HG02973 (cell line): ENCODE measurements around the gene BARHL1.

Experiments
- ATAC-seq: cut with Tn5 transposase; IDR thresholded peaks from one replicate; pipeline ENCODE4 v1.9.1; 2021; ENCODE audit warnings: moderate library complexity; ENCODE audit not compliant: unreplicated experiment

Gene BARHL1

DNA sequence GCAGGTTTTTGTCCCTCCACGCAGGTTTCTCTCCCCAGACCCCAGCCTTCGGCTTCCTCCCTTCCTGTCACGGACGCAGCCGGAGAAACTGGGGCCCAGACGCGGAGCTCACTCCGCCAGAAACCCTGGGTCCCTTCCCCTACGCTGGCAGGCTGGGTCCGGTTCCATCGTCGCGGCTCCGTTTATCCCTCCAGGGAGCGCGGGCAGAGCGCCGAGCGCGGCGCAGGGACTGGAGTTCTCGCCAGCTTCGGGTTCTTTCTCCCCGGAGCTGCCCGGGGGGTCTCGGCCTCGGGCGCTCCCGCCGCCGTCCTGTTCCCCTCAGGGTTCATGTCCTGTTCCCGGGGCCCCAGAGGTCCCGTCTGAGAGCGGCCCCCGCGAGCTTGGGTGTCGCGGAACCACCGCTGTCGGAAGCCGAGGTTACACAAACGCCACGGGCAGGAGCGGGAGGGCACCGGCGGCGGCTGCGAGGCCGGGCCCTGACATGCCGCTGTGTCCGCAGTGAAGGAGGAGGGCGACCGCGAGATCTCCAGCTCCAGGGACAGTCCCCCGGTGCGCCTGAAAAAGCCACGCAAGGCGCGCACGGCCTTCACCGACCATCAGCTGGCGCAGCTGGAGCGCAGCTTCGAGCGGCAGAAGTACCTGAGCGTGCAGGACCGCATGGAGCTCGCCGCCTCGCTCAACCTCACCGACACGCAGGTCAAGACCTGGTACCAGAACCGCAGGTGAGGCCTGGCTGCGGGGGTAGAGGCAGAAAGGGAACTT lies 4.6 kb downstream of the BARHL1 start:
- no peak for ATAC-seq

DNA sequence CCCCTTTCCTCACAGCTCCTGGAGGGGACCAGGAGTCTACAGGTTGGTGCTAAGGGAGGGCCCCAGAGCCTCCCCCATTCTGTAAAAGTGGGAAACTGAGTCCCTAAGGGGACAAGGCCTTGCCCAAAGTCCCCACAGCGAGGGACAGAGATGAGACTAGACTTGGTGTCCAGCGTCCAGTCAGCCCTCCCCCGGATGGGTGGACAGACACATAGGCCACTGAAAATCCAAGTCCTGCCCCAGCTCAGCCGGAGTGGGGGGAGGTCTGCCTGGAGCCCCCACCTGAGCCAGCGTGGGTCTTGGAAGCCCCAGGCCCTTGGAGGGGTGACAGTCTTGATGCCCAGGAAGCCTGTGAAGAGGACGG lies 5.2 kb downstream of the BARHL1 start:
- no peak for ATAC-seq

DNA sequence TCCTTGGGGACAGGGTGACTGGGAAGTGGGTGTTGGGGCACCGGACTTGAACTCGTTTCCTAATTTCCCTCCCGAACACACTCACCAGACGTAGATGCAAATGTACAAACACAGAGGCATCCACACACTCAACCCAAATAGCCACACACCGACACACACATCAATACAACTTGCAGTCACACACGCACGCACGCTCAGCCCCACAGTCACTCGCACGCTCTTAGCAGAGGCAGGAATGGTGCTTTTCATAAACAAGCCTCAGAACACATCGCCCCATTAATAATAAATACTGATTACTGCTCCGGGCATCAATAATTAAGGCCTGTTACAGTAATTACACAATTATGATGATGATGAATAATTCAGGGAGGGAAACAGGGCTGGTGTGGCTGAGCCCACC lies 5.7 kb downstream of the BARHL1 start:
- no peak for ATAC-seq

DNA sequence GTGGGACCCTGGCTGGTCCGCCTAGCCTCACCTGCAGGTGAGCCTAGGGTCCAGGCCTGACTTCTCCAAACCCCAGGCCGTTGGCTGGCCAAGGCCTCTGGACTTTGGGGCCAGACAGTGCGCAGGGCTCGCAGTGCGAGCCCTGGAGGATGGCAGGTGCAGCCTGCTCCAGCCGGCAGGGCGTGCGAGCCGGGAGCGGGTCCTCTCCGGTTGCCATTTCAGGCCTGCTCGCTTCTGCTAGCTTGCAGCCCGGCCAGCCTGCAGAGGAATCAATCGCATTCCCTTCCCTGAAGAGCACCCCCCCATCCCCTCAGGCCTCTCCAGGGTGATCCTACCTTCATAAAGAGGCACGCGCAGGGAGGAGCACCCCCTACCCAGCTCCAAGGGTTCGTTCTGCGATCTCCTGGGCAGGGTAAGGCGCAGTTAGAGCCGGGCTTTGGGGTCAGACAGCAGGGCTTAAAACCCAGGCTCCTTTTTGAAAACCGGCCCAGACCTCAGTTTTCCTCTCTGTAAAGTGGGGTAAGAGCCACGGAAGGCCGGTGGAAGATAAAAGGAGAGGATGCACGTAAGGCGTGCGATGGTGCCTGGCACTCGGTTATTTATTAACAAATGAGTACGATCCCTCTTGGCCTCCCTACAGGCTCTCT lies 6.2 kb downstream of the BARHL1 start:
- no peak for ATAC-seq

GRCh38 chr9:132589148-132590036 lies 7.0 kb downstream of the BARHL1 start:
- no peak for ATAC-seq

DNA sequence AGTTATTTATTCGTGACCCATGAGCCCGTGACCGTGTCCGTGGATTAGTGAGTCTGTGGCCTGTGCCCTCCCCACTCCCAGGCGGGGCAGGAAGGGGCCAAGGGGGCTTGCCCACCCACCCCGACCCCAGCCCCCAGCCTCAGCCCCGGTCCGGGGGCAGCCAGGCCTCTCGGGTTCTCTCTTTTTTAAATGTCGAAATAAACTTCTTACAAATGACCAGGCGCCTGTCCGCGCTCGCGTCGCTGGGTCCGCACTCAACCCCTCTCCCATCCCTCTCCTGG lies 7.6 kb downstream of the BARHL1 start:
- ATAC-seq, result no peak

- no peak for ATAC-seq
These were observed 8.1 kb downstream of the BARHL1 start for GRCh38 chr9:132590318-132591182.

- ATAC-seq, result no peak
These were observed 8.8 kb downstream of the BARHL1 start for GRCh38 chr9:132591244-132591643.

DNA sequence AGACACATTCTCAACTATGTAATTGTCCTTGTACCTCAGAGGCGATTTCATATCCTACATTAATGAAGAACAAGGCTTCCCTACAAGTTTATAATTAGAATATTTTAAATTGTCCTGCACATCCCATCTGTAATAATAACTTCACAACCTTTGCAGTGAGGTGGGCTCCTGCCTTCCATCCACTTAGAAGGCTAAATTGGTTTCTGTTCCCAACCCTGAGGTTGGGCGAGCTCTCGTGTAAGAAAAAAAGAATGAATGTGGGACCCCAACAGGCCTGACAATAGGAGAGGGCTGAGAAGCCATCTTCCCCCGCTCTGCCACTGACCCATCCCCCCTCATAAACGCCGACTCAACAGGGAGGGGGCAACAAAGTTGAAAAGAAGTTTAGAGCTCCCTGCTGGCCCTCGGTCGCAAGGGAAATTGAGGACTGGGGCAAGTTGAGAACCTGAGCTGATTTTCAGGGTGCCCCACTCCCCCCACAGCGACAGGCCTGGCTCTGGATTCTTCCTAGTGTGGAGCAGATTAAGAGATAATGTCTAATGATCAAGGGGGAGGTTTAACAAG lies 9.4 kb downstream of the BARHL1 start:
- ATAC-seq, result no peak

- no peak for ATAC-seq
These were observed 10.0 kb downstream of the BARHL1 start for GRCh38 chr9:132592451-132592850.

DNA sequence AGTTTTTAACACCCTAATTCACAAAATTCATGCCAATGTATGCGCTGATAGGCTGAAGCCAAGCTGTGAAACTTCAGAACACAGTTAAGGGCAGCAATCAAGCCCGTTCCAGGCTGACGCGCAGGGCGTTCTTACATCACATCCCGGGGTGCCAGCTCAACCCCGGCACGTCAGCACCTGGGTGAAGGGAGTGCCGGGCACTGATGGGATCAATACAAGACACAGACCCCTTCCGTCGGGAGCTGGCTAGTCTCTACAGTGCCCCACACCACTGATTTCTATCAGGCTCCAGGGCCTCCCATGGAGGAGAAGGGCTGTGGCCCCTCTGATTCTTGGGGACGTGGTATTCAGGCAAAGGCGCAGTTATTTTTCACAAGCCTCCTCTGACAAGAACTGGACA lies 12.0 kb downstream of the BARHL1 start:
- no peak for ATAC-seq

GRCh38 chr9:132595319-132595718 lies 12.9 kb downstream of the BARHL1 start:
- ATAC-seq, result no peak

- ATAC-seq, result no peak
These were observed 13.8 kb downstream of the BARHL1 start for GRCh38 chr9:132596200-132596599.

DNA sequence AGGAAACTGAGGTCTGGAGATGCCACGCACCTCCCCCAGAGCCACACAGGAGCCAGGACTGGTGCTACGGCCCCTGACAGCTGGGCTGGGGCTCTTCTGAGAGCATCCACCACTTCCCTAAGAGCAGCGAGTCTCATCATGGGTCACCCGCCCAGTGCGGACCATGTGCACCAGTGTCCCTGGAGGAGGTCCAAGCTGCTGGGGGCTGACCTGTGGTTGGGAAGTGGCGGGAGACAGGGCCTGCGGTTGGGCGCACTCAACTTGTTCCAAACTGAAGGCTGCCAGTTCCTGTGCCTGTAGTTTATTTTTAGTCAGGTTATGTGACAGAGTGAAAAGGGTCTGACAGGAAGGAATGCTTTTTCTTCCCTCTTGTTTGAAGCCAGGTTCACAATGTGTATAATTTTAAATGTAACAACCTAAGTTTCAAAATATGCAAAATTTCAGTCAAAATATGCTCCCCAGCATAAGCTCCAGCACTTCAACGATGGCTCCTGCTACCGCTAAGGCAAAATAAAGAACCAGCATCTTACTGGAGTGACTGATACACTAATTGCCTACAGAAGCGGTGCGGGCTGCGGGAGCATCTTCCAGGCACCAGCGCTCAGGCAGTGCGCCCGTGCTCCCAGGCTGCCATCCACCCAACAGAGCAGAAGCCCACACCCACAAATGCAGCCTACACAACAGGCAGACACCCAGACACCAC lies 14.8 kb downstream of the BARHL1 start:
- no peak for ATAC-seq

DNA sequence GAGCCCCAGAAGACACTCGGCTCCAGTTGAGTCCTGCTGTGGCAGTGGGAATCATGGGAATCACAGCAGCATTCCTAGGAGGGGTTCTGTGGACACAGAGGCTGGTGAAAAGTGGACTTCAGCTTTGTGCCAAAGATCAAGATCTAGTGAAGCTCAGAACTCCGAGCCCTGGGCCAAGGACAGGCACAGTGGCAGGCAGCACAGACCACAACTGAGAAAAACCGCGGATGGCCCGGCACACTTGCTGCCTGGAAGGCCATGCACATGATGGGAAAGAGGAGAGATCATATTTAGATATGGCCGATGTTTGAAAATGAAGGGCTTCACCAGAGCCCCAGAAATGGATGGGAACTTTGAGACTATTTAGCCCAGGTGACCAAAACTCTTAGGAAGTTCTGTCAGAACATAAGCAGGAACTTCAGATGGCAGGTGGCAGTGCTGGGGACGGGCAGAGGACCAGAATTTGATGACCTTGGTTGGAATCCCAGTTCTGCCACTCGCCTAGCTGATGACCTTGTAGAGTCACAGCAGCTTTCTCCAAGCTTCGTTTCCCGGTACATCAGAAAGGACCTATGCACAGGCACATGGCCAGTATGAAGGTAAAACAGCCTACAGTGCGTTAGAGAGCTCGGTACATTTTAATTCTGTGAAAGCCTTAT lies 18.0 kb downstream of the BARHL1 start:
- ATAC-seq, result no peak

GRCh38 chr9:132602207-132602606 lies 19.8 kb downstream of the BARHL1 start:
- ATAC-seq, result no peak

- no peak for ATAC-seq
These were observed 23.0 kb downstream of the BARHL1 start for GRCh38 chr9:132605387-132605786.

- no peak for ATAC-seq
These were observed 23.7 kb downstream of the BARHL1 start for GRCh38 chr9:132606066-132606465.

DNA sequence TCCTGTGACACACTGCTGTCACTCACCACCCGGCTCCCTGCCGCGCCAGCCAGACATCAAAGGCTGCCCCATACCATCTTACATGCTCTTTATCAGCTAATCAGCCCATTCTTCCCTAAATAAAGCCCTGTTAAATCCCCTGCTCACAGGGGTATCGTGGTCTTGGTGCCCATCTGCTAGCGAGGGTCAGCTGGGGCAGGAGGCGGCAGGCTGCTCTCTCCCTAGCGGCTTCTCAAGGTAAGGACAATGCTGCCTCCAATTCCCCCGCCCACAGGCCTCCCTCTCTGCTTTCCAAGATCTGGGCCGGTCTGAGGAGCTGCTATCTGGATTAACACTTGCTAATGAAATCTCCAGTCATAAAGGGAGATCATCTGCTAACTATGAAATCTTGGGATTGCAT lies 26.8 kb downstream of the BARHL1 start:
- no peak for ATAC-seq

DNA sequence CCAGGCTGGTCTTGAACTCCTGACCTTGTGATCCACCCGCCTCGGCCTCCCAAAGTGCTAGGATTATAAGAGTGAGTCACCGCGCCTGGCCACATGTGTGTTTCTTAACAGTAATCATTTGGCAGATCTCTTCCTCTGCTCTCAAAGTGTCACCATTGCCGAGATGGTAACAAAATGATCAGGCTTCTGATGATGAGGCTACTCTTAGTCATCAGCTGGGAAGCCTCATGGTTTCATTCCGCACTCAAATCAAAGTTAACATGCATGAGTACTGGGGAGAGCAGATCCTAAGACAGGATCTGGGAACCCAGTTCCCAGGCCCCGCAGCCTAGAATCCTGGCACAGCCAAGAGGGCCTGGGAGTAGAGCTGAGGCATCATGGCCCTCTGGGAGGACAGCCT lies 27.4 kb downstream of the BARHL1 start:
- ATAC-seq, result no peak
